ENCODE measurements around the gene PHF13.
"Not testable (repeated sequence)": the region's sequence is repeated elsewhere in the genome, so short reads cannot be mapped to it uniquely, and the experiment has no call there.

PHF13 gene

GRCh38 chr1:6586404-6586816, 27.1 kb upstream of the PHF13 start:
- no peak for DNase-seq (ENCODE audit: low read depth, low spot score)

DNA sequence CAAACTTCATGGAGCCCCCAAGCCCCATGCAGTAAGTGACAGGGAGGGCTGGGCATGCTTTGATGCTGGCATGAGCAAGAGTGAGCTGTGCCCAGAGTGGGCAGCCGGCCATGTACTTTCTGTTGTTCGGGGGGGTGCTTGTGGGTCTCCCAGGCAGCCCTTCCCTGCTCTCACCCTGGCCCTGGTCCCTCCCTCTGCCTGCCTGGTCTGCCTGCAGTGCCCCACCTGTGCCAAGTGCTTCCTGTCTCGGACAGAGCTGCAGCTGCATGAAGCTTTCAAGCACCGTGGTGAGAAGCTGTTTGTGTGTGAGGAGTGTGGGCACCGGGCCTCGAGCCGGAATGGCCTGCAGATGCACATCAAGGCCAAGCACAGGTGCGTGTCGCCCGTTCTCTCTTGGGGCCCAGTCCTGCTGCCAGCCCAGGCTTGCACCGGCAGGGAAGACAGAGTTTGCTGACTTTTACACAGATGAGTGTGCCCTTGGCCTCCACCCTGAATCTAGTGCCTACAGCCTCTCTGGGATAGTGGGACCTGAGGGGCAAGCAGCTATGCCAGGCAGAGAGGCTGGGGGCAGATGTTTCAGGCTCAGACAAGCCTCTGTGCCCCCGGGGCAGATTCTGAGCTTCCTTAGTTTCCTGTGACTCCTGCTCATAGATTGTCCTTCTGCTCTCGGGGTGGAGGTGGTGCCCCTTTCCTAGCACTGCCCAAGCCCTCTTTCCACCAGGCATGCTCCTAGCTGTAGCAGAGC, 26.1 kb upstream of the PHF13 start:
- DNase-seq (ENCODE audit: low read depth, low spot score) = no peak

GRCh38 chr1:6588128-6588892, 25.2 kb upstream of the PHF13 start:
- no peak for DNase-seq (ENCODE audit: low read depth, low spot score)

- no peak for DNase-seq (ENCODE audit: low read depth, low spot score)
Observed at GRCh38 chr1:6588893-6589520, 24.5 kb upstream of the PHF13 start.

GRCh38 chr1:6590046-6590445, 23.5 kb upstream of the PHF13 start:
- no peak for DNase-seq (ENCODE audit: low read depth, low spot score)

DNA sequence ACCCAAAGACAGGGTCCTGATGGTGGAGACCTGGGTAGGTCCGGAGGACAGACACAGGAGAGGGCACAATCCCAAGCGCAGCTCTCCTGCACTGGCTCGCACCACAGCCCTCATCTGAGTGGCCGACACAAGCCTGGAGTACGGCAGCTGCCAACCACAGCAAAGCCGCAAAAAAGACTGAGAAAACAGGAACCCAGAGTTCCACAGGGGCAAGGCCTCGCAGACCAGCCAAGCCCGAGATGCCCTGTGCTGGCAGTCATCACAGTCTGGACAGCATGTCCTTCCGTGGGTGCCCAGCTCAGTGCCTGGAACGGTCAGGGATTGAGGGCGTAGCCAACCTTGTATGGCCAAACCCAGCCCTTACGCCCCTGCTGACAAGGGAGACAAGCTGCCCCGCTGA, 22.3 kb upstream of the PHF13 start:
- DNase-seq (ENCODE audit: low read depth, low spot score) = no peak

GRCh38 chr1:6591644-6592043, 21.9 kb upstream of the PHF13 start:
- no peak for DNase-seq (ENCODE audit: low read depth, low spot score)

GRCh38 chr1:6592441-6592840, 21.1 kb upstream of the PHF13 start:
- DNase-seq (ENCODE audit: low read depth, low spot score) = no peak

DNA sequence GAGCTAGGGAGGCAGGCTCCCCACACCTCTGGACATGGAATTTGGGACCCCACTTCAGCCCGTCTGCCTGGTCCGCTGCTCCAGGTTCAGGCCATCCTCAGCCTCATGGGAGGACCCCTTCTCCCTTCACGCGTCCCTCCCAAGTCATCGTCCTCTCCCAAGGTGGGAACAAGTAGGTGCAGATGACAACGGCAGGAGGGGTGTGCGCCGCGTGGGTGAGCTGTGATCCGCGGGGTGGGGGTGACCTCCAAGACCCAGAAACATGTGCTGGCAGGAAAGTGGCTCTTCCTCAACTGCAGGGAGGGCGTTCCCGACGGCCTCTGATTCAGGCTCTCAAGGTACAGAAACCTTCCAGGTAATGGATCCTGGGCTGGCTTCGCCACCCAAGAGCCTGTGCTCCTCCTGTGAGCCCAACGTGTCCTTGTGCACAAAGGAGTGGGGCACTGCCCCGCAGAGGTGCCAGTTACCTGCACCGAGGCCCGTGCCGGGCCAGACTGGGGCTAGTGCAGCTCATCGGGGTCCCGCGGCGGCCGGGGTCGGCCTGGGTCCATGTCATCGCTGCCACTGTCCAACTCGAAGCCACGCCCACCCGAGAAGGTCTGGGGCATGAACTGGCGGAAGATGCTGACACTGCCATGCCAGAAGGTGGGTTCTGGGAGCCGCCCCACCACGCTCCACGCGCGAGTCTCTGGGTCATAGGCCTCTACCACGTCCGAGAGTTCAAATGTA, 20.5 kb upstream of the PHF13 start:
- DNase-seq (ENCODE audit: low read depth, low spot score) = no peak

DNA sequence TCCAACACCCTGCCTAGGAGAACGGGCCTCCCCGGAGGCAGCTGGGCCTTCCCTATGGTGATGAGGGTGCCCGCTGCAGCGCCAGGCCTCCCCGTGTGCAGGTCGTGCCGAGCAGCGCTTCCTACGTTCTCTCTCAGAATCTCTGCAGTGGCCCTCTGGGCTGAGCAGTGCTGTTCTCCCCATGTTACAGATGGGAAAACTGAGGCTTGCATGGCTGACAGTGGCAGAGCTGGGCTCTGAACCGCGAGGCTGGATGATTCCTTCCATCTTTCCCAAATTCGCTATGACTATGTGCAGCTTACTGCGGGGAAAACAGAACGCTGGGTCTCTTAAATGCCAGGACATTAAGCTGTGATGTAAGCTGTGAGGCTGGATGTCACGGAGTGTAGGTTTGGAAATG, 19.7 kb upstream of the PHF13 start:
- no peak for DNase-seq (ENCODE audit: low read depth, low spot score)

DNA sequence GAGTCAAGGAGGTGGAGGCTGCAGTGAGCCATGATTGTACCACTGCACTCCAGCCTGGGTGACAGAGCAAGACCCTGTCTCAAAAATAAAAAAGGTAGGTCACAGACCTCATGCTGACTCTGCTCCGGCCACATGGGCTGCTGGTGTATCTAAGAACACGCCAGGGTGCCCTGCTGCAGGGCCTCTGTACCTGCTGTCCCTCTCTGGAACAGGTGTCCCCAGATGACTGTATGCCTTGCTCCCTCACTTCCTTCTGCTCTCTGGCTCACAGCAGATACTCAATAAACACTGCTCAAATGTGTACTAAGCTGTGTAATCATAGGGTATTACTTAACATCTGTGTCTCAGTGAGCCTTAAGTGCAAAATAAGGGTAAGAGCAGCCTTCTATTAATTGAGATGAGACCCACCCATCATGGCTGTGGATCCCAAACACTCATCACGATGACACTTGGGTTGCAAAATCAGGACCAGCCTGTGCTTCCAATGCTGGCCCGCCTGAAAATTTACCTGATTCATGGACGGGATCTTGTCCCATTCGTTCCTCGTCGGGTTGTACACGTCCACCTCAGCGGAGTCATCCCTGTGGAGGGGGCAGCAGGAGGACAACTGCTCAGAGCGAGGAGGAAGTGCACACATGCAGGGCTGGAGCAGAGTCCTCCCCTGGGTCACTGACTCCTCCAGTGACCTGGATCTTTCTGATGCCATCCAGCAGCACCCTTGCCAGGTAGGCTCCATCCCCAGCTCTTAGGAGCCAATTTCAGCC, 18.4 kb upstream of the PHF13 start:
- DNase-seq (ENCODE audit: low read depth, low spot score) = no peak

DNA sequence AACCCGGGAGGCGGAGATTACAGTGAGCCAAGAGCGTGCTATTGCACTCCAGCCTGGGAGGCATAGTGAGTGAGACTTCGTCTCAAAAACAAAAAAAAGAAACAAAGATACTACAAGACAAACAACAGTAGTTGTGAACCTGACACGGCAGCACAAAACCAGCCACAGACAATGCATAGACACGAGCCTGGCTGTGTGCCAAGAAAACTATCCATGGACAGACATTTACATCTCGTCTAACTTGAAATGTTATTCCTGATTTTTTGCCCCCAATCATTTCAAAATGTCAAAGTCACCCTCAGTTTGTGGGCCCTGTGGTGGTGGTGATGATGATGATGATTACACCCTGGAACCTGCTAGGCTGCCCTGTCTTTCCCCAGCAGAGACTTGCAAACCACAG, 17.2 kb upstream of the PHF13 start:
- no peak for DNase-seq (ENCODE audit: low read depth, low spot score)

- no peak for DNase-seq (ENCODE audit: low read depth, low spot score)
Observed at GRCh38 chr1:6596886-6597776, 16.4 kb upstream of the PHF13 start.

GRCh38 chr1:6597777-6598131, 15.8 kb upstream of the PHF13 start:
- DNase-seq (ENCODE audit: low read depth, low spot score) = no peak

- DNase-seq (ENCODE audit: low read depth, low spot score) = no peak
Observed at GRCh38 chr1:6599141-6599975, 14.2 kb upstream of the PHF13 start.

DNA sequence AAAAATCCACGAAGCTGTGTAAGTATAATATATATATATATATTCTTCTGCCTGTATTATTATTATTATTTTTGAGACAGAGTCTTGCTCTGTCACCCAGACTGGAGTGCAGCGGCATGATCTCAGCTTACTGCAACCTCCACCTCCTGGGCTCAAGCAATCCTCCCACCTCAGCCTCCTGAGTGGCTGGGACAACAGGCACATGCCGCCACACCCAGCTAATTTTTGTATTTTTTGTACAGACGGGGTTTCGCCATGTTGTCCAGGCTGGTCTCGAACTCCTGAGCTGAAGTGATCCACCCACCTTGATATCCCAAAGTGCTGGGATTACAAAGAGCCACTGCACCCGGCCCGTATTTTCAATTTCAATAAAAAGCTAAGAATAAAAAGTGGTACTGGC, 13.5 kb upstream of the PHF13 start:
- DNase-seq (ENCODE audit: low read depth, low spot score) = not testable (repeated sequence)

GRCh38 chr1:6600410-6601048, 13.0 kb upstream of the PHF13 start:
- no peak for DNase-seq (ENCODE audit: low read depth, low spot score)

GRCh38 chr1:6601049-6601922, 12.2 kb upstream of the PHF13 start:
- no peak for DNase-seq (ENCODE audit: low read depth, low spot score)

Data from iPS DF 19.7 (cell line).